ENCODE results near the gene SHANK1.
A peak's percentile ranks its signal among the peaks of the same experiment; 100 is the strongest.

Gene SHANK1

GRCh38 chr19:50739914-50740426, 20.4 kb upstream of the SHANK1 start:
- no peak overlapping the region for H3K4me3 ChIP-seq (ENCODE audit: low read depth, low read length)
- DNase-seq (ENCODE audit: low read depth, low spot score) = no peak
- in situ Hi-C loops (cut with HindIII; ENCODE audit: low sequenced_read_pairs) = no loop called here
- TF ChIP-seq CTCF (IDR thresholded peaks at IDR 0.05; ENCODE audit: low read depth, low read length) = no peak

GRCh38 chr19:50739132-50739913, 19.7 kb upstream of the SHANK1 start:
- no peak for TF ChIP-seq CTCF (IDR thresholded peaks at IDR 0.05; ENCODE audit: low read depth, low read length)
- DNase-seq (ENCODE audit: low read depth, low spot score) = no peak
- no peak overlapping the region for H3K4me3 ChIP-seq (ENCODE audit: low read depth, low read length)
- in situ Hi-C loops (cut with HindIII; ENCODE audit: low sequenced_read_pairs) = no loop called here

DNA sequence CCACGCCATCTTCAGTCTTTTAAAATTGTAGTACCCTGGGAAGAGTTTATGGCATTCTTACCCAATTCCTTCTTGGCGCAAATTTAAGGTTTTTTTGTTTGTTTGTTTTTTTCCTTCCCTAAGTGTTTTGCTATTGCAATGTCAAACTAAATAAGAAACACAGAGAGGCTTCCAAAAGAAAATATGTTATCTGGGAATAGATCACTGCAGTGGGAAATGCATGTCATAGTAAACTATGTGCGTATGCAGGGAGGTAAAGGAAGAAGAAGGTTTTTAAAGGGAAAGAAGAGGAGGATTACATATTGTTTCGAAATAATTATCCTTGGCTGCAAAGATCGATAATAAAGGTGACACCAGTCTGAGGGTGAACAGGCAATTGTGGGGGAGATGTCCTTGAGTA, 16.7 kb upstream of the SHANK1 start:
- DNase-seq (ENCODE audit: low read depth, low spot score) = no peak
- TF ChIP-seq CTCF (IDR thresholded peaks at IDR 0.05; ENCODE audit: low read depth, low read length) = no peak
- no peak overlapping the region for H3K4me3 ChIP-seq (ENCODE audit: low read depth, low read length)
- in situ Hi-C loops (cut with HindIII; ENCODE audit: low sequenced_read_pairs) = no loop called here

DNA sequence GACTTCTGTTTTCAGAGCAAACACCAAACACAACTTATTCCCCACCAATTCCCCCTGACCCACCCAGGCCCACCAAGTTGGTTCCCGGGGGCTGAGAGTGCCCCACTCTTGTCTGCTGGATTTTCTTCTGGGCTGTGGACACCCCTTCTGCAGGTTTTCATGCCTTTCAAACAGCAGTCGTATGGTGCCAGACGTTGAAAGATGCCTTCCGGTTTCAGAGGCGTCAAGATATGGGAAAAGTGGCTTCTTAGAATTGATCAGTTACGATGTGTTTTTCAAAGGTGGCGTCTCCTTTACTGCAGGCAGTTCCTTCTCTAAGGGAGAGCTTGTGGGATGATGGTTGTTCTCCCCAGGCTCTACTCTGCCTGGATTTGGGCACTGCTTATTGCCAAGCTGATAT, 16.3 kb upstream of the SHANK1 start:
- H3K4me3 ChIP-seq (ENCODE audit: low read depth, low read length) = no peak overlapping the region
- DNase-seq (ENCODE audit: low read depth, low spot score) = no peak
- in situ Hi-C loops (cut with HindIII; ENCODE audit: low sequenced_read_pairs) = no loop called here
- TF ChIP-seq CTCF (IDR thresholded peaks at IDR 0.05; ENCODE audit: low read depth, low read length) = no peak

DNA sequence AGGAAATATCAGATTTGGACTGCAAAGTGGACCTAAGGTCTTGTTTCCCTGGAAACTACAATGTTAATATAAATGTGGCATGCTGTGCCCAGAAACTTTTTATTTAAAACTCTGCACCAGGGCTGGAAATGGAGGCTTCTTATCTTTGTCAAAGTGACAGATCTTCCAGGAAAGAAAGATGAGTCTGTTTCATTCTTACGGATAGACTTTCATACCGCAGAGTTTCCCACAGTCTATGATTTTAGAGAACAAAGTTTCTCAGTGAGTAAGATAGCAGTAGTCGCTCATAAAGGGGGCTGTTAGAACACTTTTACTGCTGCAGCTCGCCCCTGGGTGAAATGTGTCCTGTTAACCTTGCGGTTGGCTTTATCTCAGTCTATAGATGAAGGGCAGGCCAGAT, 10.3 kb upstream of the SHANK1 start:
- H3K4me3 ChIP-seq (ENCODE audit: low read depth, low read length) = no peak overlapping the region
- no peak for TF ChIP-seq CTCF (IDR thresholded peaks at IDR 0.05; ENCODE audit: low read depth, low read length)
- in situ Hi-C loops (cut with HindIII; ENCODE audit: low sequenced_read_pairs) = no loop called here
- no peak for DNase-seq (ENCODE audit: low read depth, low spot score)

DNA sequence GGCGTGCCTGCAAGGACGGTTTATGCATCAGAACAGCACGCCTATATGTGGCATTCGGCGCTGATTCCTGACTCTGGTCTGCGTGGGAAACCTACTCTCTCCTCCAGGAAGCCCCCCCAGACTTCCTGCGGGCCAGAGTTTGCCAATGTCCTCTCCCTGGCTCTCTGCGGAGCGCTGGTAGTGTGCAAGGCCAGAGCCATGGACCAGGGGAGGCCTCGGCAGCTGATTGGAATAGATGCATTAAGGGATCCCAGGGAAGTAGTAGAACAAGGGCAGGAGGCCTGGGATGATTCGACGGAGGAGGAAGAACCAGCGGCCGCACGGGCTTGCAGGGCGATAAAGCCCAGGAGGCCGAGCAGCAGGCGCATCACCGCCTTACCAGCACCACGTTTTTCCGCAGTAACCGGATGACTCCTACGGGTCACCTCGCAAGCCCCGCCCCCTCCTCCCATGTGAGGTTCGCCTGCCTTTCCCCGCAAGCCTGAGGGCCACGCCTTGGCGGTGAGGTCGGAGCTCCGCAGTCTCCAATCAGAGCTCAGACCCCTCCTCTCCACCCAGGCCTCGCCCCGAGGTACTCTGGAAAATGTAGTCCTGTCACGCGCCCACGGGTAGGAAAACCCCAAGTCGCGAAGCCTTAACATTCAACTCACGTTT, 8.6 kb upstream of the SHANK1 start:
- H3K4me3 ChIP-seq (ENCODE audit: low read depth, low read length) = no peak overlapping the region
- TF ChIP-seq CTCF (IDR thresholded peaks at IDR 0.05; ENCODE audit: low read depth, low read length) = no peak
- in situ Hi-C loops (cut with HindIII; ENCODE audit: low sequenced_read_pairs) = no loop called here
- peak; percentile 47 for DNase-seq (ENCODE audit: low read depth, low spot score)
